Muscle layer of duodenum (tissue), 2 donors: ENCODE measurements around the gene RCCD1.
"Not testable (repeated sequence)": the region's sequence is repeated elsewhere in the genome, so short reads cannot be mapped to it uniquely, and the experiment has no call there.

Experiments
- H3K27ac ChIP-seq: one replicate; pipeline ENCODE4 v1.7.0; 2013; ENCODE audit warnings: mild to moderate bottlenecking, low read length
- H3K27me3 ChIP-seq: one replicate; pipeline ENCODE4 v1.7.0; 2013; ENCODE audit warnings: low read depth, mild to moderate bottlenecking, control low read depth, low read length
- H3K36me3 ChIP-seq, 2 donors: one replicate each; pipeline ENCODE4 v1.7.0; 2013; ENCODE audit warnings: low read length in 2 of 2, control low read depth in 1 of 2, mild to moderate bottlenecking in 1 of 2; ENCODE audit not compliant: insufficient read depth in 2 of 2, control insufficient read depth in 1 of 2
- H3K4me1 ChIP-seq, 2 donors: one replicate each; pipeline ENCODE4 v1.7.0; 2013; ENCODE audit warnings: low read length in 2 of 2, mild to moderate bottlenecking in 2 of 2, control low read depth in 1 of 2, moderate library complexity in 1 of 2; ENCODE audit not compliant: insufficient read depth in 2 of 2, control insufficient read depth in 1 of 2
- H3K4me3 ChIP-seq, 2 donors: one replicate each; pipeline ENCODE4 v1.7.0; 2013; ENCODE audit warnings: low read length in 2 of 2, low read depth in 1 of 2, mild to moderate bottlenecking in 1 of 2
- H3K9me3 ChIP-seq, 2 donors: one replicate each; pipeline ENCODE4 v1.7.0; 2013; ENCODE audit warnings: low read length in 2 of 2, control low read depth in 1 of 2, mild to moderate bottlenecking in 1 of 2; ENCODE audit not compliant: control insufficient read depth in 1 of 2
- donor health status: healthy.

The RCCD1 gene

GRCh38 chr15:90921887-90922286, 32.8 kb upstream of the RCCD1 start:
- no peaks in the 10 kb centered on the region for H3K4me1 ChIP-seq
- no peaks in the 10 kb centered on the region for H3K27me3 ChIP-seq
- H3K4me3 ChIP-seq = no peak overlapping the region
- H3K27ac ChIP-seq = no peak overlapping the region
- H3K36me3 ChIP-seq = peaks cover 42 to 46% of the 10 kb centered on the region in 2 donors
- H3K9me3 ChIP-seq = no peaks in the 10 kb centered on the region

DNA sequence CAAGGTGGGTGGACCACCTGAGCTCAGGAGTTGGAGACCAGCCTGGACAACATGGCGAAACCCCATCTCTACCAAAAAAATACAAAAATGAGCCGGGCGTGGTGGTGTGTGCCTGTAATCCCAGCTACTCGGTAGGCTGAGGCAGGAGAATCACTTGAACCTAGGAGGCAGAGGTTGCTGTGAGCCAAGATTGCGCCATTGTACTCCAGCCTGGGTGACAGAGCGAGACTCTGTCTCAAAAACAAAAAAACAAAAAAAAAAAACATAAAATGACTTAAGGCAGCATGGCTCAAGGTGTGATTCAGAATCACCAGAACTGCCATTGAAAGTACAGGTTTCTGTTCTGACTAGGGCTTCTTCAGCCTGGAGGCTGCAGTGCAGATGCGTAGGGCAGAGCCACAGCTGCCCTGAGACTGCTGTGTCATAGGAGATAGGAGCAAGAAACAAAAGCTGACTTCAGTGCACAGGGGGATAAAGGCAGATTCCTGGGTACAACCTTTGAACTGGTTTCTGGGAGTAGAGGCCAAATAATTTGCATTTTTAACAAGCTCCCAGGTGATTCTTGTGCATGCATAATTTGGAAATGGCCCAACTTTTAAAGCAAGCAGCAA, 31.9 kb upstream of the RCCD1 start:
- H3K36me3 ChIP-seq = peaks cover 33 to 38% of the 10 kb centered on the region in 2 donors

DNA sequence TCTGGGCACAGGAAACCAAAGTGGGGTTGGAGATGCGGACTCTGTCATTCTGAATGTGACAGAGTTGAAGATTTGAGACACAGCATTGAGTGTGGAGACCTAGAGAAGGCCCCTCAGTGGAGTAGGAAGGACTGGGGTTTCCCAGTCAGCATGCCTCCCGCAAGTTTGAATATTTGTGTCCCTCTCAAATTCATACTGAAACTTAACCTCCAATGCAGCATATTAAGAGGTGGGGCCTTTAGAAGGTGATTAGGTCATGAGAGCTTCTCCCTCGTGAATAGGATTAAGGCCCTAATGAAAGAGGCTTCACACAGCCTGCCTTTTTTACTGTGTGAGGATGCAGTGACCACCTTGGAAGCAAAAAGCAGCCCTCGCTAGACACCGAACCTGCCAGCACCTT, 30.3 kb upstream of the RCCD1 start:
- no peak overlapping the region for H3K27ac ChIP-seq
- peaks cover 19 to 23% of the 10 kb centered on the region in 2 donors for H3K36me3 ChIP-seq
- H3K4me1 ChIP-seq = peaks cover 0 to 5% of the 10 kb centered on the region in 2 donors
- H3K27me3 ChIP-seq = no peaks in the 10 kb centered on the region
- no peaks in the 10 kb centered on the region for H3K9me3 ChIP-seq
- H3K4me3 ChIP-seq = no peak overlapping the region

More for the DNA sequence above, 31.9 kb upstream of the RCCD1 start:
- H3K27me3 ChIP-seq, H3K4me1 ChIP-seq, H3K9me3 ChIP-seq, H3K4me3 ChIP-seq, H3K27ac ChIP-seq: not testable (repeated sequence)

GRCh38 chr15:90926766-90927165, 27.9 kb upstream of the RCCD1 start:
- not testable (repeated sequence) for H3K36me3 ChIP-seq, H3K4me3 ChIP-seq, H3K27ac ChIP-seq, H3K27me3 ChIP-seq, H3K9me3 ChIP-seq
- peaks cover 4 to 12% of the 10 kb centered on the region in 2 donors for H3K4me1 ChIP-seq

DNA sequence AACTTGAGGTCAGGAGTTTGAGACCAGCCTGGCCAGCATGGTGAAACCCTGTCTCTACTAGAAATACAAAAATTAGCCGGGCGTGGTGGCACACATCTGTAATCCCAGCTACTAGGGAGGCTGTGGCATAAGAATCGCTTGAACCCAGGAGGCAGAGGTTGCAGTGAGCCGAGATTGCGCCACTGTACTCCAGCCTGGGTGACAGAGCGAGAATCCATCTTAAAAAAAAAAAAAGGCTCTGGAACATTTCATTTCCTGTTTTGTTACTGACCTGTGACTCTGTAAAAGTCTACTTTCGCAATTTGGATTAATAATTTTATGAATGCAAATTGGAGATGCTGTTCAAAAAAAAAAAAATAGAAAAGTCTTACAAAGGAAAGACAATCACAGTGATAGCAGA, 26.6 kb upstream of the RCCD1 start:
- H3K27ac ChIP-seq, H3K9me3 ChIP-seq, H3K36me3 ChIP-seq, H3K4me3 ChIP-seq, H3K27me3 ChIP-seq: not testable (repeated sequence)
- H3K4me1 ChIP-seq = peaks cover 4 to 15% of the 10 kb centered on the region in 2 donors

DNA sequence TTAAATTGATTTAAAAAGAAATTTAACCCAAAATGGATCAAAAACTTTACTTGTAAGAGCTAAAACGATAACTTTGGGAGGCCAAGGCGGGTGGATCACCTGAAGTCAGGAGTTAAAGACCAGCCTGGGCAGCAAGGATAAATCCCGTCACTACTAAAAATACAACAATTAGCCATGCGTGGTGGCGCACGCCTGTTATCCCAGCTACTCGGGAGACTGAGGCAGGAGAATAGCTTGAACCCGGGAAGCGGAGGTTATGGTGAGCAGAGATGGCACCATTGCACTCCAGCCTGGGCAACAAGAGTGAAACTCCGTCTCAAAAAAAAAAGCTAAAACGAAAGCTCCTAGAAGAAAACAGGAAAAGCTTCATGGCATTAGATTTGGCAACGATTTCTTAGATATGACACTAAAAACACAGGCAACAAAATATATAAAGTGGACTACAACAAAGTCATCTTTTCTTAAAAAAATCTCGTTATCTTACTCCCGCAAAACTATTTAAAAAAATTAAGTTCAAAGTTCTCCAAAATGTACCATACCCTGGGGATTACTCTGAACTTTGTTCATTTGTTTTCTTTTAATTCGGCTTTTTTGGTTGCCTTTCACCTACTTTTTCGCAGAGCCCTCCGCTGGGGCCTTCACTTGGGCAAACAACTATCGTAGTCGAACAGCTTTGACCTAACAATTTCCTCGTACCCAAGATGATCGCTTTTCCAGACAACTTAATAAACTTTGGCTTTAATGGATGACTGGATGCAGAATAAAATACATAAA, 25.3 kb upstream of the RCCD1 start:
- Histone ChIP-seq H3K27ac (peak overlapping the region; percentile 96), H3K27me3 (no peaks in the 10 kb centered on the region), H3K36me3 (no peaks in the 10 kb centered on the region), H3K4me1 (peaks cover 5 to 20% of the 10 kb centered on the region in 2 donors), H3K9me3 (no peaks in the 10 kb centered on the region), H3K4me3 (peak overlapping the region; percentile 68 to 79)

GRCh38 chr15:90930861-90931574, 23.7 kb upstream of the RCCD1 start:
- H3K36me3 ChIP-seq = no peaks in the 10 kb centered on the region
- peaks cover 12 to 31% of the 10 kb centered on the region in 2 donors for H3K4me1 ChIP-seq
- H3K27ac ChIP-seq = peak overlapping the region; percentile 96
- no peaks in the 10 kb centered on the region for H3K27me3 ChIP-seq
- peak overlapping the region; percentile 68 to 79 for H3K4me3 ChIP-seq
- no peaks in the 10 kb centered on the region for H3K9me3 ChIP-seq

- Histone ChIP-seq H3K4me1 (peaks cover 17 to 36% of the 10 kb centered on the region in 2 donors), H3K36me3 (no peaks in the 10 kb centered on the region), H3K27me3 (no peaks in the 10 kb centered on the region), H3K4me3 (peak overlapping the region; percentile 68 to 82), H3K9me3 (no peaks in the 10 kb centered on the region), H3K27ac (peak overlapping the region; percentile 96)
Observed at GRCh38 chr15:90931575-90931827, 23.2 kb upstream of the RCCD1 start.

GRCh38 chr15:90931828-90932659, 22.6 kb upstream of the RCCD1 start, which contains the start of gene HDDC3:
TSS of gene HDDC3 (minus strand) at chr15:90932549. CDS start at chr15:90932540, 9 bp downstream.
- Histone ChIP-seq H3K27me3 (no peaks in the 10 kb centered on the region), H3K9me3 (no peaks in the 10 kb centered on the region), H3K4me3 (peak within 1 kb of the TSS; percentile 68 to 82), H3K36me3 (no peaks in the 10 kb centered on the region), H3K27ac (peak within 1 kb of the TSS; percentile 96), H3K4me1 (peaks cover 17 to 36% of the 10 kb centered on the region in 2 donors)

DNA sequence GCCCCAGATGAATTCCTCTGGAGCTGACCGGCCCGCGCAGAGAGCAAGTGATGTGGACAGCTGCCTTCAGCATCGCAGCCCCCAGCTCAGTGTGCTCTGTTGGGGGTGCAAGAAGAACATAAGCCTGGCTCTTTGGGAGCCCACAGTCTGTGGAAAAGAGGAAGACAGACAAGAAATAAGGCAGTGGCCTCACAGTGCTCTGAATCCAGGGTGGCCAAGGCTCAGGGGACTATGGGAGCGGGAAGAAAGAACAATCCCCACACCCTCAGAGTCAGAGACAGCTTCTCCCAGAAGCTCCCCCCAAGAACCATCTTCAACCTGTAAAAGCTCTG, 22.1 kb upstream of the RCCD1 start:
- Histone ChIP-seq H3K9me3 (no peaks in the 10 kb centered on the region), H3K27ac (no peak overlapping the region), H3K4me1 (peaks cover 17 to 36% of the 10 kb centered on the region in 2 donors), H3K36me3 (no peaks in the 10 kb centered on the region), H3K4me3 (peak overlapping the region; percentile 68 to 82), H3K27me3 (no peaks in the 10 kb centered on the region)

DNA sequence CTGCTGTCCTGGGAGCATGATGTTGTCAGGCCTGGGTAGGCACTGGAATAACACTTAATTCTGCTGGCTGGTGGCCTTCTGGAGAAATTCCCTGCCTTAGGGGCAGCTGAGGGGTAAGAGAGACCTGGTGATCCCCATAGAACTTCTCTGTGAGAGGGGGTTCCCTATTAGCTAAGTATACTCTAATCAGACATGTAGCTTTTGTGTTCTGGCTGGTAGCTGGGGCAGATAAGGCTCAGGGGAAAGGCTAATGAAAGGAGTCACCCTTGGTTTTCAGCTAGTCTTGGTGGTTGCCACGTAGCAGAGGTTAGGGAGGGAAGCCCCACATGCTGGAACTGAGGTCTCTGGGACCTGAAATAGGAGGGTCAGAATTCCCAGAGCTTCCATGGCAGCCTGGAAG, 21.4 kb upstream of the RCCD1 start:
- Histone ChIP-seq H3K36me3 (peaks cover 0 to 2% of the 10 kb centered on the region in 2 donors), H3K27ac (no peak overlapping the region), H3K27me3 (no peaks in the 10 kb centered on the region), H3K4me3 (no peak overlapping the region), H3K4me1 (peaks cover 17 to 36% of the 10 kb centered on the region in 2 donors), H3K9me3 (no peaks in the 10 kb centered on the region)
